PFSK-1 (cell line): Measurements from ENCODE around the gene CXCL14.

Experiments
- FOXP2 ChIP-seq: optimal IDR thresholded peaks from 2 replicates; pipeline ENCODE3; 2011; ENCODE audit warnings: borderline replicate concordance, control low read depth, inconsistent platforms; ENCODE audit not compliant: insufficient read depth; ENCODE audit errors: extremely low read length, extremely low read depth
- POLR2AphosphoS5 ChIP-seq: IDR thresholded peaks from 2 replicates; pipeline ENCODE4 v1.6.1; 2012; ENCODE audit warnings: low read depth, mild to moderate bottlenecking, control low read depth, low read length, moderate library complexity
- REST ChIP-seq, 2 experiments: IDR thresholded peaks; 2 replicates each; pipeline versions ENCODE4 v1.6.1 to v1.8.0; 2011 to 2012; ENCODE audit warnings: low read depth in 2 of 2, low read length in 2 of 2, control low read depth in 1 of 2, inconsistent platforms in 1 of 2, mild to moderate bottlenecking in 1 of 2, moderate library complexity in 1 of 2; ENCODE audit not compliant: insufficient read depth in 1 of 2
- SIN3A ChIP-seq: IDR thresholded peaks from 2 replicates; pipeline ENCODE4 v1.6.1; 2012; ENCODE audit warnings: mild to moderate bottlenecking, low read length, moderate library complexity, borderline replicate concordance; ENCODE audit not compliant: insufficient read depth
- TAF1 ChIP-seq: IDR thresholded peaks from 2 replicates; pipeline ENCODE4 v1.6.1; 2012; ENCODE audit warnings: low read length, control low read depth, borderline replicate concordance; ENCODE audit not compliant: insufficient read depth

GRCh38 chr5:135570453-135570764 lies 8.4 kb downstream of the CXCL14 start:
- TF ChIP-seq TAF1 (no peak), REST (IDR thresholded peaks at IDR 0.05; ENCODE audit: insufficient read depth in 1 of 2, low read depth in 2 of 2, low read length in 2 of 2) (no peak), SIN3A (no peak), POLR2AphosphoS5 (no peak), FOXP2 (no peak)
